Type B pancreatic cell (in vitro differentiated cells): ENCODE data around the gene RASL10A. TPM values are rescaled to one million over a fixed set of nuclear protein-coding genes. Genes with fewer than 3 reads are reported as not detected.

Experiments used
- DNase-seq: peaks from one replicate; pipeline ENCODE4 v3.0.0; 2021; ENCODE audit warnings: mixed read lengths; ENCODE audit not compliant: unreplicated experiment; ENCODE audit errors: extremely low spot score
- H3K27ac Mint-ChIP-seq: 2 replicates; pipeline ENCODE4 v1.8.0; 2021; ENCODE audit warnings: mild to moderate bottlenecking, mixed read lengths
- H3K27me3 Mint-ChIP-seq: 2 replicates; pipeline ENCODE4 v1.8.0; 2021; ENCODE audit warnings: mixed read lengths
- H3K36me3 Mint-ChIP-seq: 2 replicates; pipeline ENCODE4 v1.8.0; 2021; ENCODE audit warnings: mixed read lengths
- H3K4me1 Mint-ChIP-seq: one replicate; pipeline ENCODE4 v1.8.0; 2021; ENCODE audit warnings: mixed read lengths; ENCODE audit not compliant: unreplicated experiment
- H3K4me3 Mint-ChIP-seq: 2 replicates; pipeline ENCODE4 v1.8.0; 2021; ENCODE audit warnings: mild to moderate bottlenecking, mixed read lengths
- H3K9me3 Mint-ChIP-seq: 2 replicates; pipeline ENCODE4 v1.8.0; 2021; ENCODE audit warnings: mixed read lengths
- total RNA-seq: library from RNA; stranded (reverse); gene quantifications from 2 replicates; pipeline ENCODE4 v1.2.1, GENCODE V29; 2021; ENCODE audit warnings: low replicate concordance
- TF ChIP-seq, protein P1 (sequence below): fragments of 200-600 bp; sonication (generic); conservative IDR thresholded peaks from 2 replicates; pipeline ENCODE4 v1.5.0; 2021; ENCODE audit warnings: antibody characterized with exemption, mild to moderate bottlenecking

Gene RASL10A
- total RNA-seq, 1 donor from 2014 or later: 1.5 TPM

DNA sequence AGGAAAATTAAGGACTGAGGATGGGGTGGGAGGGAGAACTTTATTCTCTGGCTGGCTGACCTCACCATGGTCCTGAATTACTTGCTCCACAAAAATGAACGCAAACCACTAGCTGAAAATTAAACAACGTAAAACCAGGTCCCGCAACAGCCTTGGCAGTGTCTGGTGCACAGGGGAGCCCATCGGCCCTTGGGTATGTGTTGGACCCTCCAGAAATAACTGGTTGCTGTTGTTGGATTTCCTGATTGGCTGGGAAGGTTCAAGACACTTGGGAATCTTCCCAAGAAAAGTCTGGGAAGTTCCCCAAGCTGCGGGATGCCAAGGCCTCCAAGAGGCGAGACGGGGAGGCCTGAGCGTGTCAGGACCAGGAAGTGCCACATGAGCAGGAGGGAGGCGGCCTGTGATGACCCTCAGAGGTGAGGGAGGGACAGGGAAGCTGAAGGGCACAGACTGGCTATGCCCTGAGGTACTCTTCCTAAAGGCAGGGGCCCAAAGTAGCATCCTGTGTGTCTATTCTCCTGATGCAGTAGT lies 10.4 kb upstream of the RASL10A start:
- H3K4me3 Mint-ChIP-seq: no peak overlapping the region
- no peaks in the 10 kb centered on the region for H3K9me3 Mint-ChIP-seq
- no peaks in the 10 kb centered on the region for H3K27me3 Mint-ChIP-seq
- TF ChIP-seq, protein P1, sequence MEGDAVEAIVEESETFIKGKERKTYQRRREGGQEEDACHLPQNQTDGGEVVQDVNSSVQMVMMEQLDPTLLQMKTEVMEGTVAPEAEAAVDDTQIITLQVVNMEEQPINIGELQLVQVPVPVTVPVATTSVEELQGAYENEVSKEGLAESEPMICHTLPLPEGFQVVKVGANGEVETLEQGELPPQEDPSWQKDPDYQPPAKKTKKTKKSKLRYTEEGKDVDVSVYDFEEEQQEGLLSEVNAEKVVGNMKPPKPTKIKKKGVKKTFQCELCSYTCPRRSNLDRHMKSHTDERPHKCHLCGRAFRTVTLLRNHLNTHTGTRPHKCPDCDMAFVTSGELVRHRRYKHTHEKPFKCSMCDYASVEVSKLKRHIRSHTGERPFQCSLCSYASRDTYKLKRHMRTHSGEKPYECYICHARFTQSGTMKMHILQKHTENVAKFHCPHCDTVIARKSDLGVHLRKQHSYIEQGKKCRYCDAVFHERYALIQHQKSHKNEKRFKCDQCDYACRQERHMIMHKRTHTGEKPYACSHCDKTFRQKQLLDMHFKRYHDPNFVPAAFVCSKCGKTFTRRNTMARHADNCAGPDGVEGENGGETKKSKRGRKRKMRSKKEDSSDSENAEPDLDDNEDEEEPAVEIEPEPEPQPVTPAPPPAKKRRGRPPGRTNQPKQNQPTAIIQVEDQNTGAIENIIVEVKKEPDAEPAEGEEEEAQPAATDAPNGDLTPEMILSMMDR: no peak
- DNase-seq: no peak
- no peaks in the 10 kb centered on the region for H3K36me3 Mint-ChIP-seq
- no peak overlapping the region for H3K27ac Mint-ChIP-seq
- H3K4me1 Mint-ChIP-seq: peaks cover 8% of the 10 kb centered on the region

DNA sequence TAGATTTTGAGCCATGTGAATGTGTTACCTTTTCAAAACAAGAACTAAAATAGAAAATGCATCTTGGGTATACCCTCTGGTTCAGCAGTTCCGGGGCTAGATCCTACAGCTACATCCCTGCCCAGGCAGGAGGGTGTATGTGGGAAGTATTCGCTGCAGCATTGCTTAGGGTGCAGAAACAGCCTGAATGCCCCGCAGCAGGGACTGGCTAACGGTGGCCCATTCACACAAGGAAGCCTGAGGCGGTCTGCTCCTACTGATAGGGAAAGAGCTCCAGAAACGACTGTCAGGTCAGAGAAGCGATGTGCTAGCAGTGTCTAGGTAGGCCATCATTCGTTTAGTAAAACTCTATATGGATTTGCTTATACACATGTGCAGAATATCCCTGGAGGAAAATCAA lies 9.9 kb upstream of the RASL10A start:
- peaks cover 4% of the 10 kb centered on the region for H3K4me1 Mint-ChIP-seq
- H3K27ac Mint-ChIP-seq: no peak overlapping the region

DNA sequence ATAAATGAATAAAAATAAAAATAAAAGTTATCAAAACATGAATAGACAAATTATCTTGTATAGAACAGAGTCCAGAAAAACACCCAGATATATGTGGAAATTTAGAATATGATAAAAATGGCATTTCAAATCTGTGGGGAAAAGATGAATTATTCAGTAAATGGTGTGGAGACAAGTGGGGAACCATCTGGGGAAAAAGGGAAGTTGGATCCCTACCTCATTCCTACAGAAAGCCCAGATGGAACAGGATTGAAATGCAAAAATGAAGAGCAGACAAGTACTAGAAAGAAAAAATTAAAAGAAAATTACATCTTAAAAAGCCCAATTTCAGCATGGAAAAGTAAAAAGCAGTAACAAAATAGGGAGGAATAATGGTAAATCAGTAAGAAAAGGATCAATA lies 8.1 kb upstream of the RASL10A start:
- no peaks in the 10 kb centered on the region for H3K4me1 Mint-ChIP-seq
- TF ChIP-seq, protein P1: no peak
- no peak overlapping the region for H3K27ac Mint-ChIP-seq
- no peak overlapping the region for H3K4me3 Mint-ChIP-seq
- H3K27me3 Mint-ChIP-seq: no peaks in the 10 kb centered on the region
- H3K9me3 Mint-ChIP-seq: no peaks in the 10 kb centered on the region
- DNase-seq: no peak
- no peaks in the 10 kb centered on the region for H3K36me3 Mint-ChIP-seq

More for the DNA sequence above, 9.9 kb upstream of the RASL10A start:
- TF ChIP-seq, protein P1: no peak
- Mint-ChIP-seq H3K36me3 (no peaks in the 10 kb centered on the region), H3K9me3 (no peaks in the 10 kb centered on the region), H3K27me3 (no peaks in the 10 kb centered on the region), H3K4me3 (no peak overlapping the region)
- no peak for DNase-seq

DNA sequence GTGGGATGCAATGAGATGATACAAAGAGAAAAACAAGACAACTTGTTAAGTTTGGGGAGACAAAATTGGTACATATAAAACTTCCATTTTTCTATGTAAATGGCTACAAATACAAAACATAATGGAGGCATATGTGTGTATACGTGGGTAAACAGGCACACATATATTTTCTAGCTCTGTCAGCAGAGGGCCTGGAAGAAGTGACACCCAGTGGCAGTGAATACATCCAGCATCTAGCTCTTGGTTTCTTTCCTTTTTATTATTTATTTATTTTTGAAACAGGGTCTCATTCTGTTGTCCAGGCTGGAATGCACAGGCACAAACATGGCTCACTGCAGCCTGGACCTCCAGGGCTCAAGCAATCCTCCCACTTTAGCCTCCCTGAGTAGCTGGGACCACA lies 5.0 kb upstream of the RASL10A start:
- peaks cover 4% of the 10 kb centered on the region for H3K4me1 Mint-ChIP-seq
- H3K36me3 Mint-ChIP-seq: no peaks in the 10 kb centered on the region
- H3K27me3 Mint-ChIP-seq: peaks cover 20% of the 10 kb centered on the region
- no peaks in the 10 kb centered on the region for H3K9me3 Mint-ChIP-seq
- TF ChIP-seq, protein P1: peak; percentile 46
- DNase-seq: no peak
- no peak overlapping the region for H3K27ac Mint-ChIP-seq
- no peak overlapping the region for H3K4me3 Mint-ChIP-seq

DNA sequence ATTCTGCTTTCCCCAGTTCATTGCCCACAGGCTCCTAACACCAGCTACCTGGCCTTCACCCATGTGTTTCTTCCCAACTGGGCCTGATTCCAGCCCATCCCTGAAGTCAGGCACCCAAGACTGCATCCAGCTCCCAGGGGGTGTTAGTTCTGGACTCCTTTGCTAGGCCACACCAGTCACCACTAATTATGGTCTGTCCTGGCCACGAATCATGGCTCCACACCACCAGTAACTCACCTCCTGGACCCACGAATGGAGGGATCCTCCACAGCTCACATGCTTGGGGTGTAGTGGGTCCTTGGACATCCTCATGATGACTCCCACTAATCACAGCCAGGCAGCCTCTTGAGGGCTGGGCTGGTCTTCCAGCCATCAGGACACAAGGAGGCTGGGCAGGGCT lies 3.6 kb upstream of the RASL10A start:
- H3K36me3 Mint-ChIP-seq: no peaks in the 10 kb centered on the region
- peaks cover 10% of the 10 kb centered on the region for H3K4me1 Mint-ChIP-seq
- no peak overlapping the region for H3K27ac Mint-ChIP-seq
- no peaks in the 10 kb centered on the region for H3K9me3 Mint-ChIP-seq
- no peak for DNase-seq
- peaks cover 28% of the 10 kb centered on the region for H3K27me3 Mint-ChIP-seq
- H3K4me3 Mint-ChIP-seq: no peak overlapping the region
- TF ChIP-seq, protein P1: no peak
